CD14-positive monocyte (primary cell): ENCODE results near the gene ZNF212. TPM values are rescaled to one million over a fixed set of nuclear protein-coding genes. Genes with fewer than 3 reads are reported as not detected.
A peak's percentile ranks its signal among the peaks of the same experiment; 100 is the strongest.
"Not testable (repeated sequence)": the region's sequence is repeated elsewhere in the genome, so short reads cannot be mapped to it uniquely, and the experiment has no call there.

ENCODE experiments used
- DNase-seq, 3 donors: peaks; one replicate each; pipeline ENCODE4 v3.0.0-alpha.2; 2011 to 2022
- H2AFZ ChIP-seq: 2 replicates; pipeline ENCODE4 v1.6.0; 2012; ENCODE audit warnings: mild to moderate bottlenecking, low read depth, low read length, inconsistent platforms; ENCODE audit not compliant: insufficient read depth, poor library complexity, severe bottlenecking
- H3K27ac ChIP-seq, 2 donors: 1 replicate in 1 of 2; 2 replicates in 1 of 2; pipeline ENCODE4 v1.5.1; 2012 to 2013; ENCODE audit warnings: low read length in 2 of 2, control low read depth in 1 of 2, inconsistent platforms in 1 of 2, low read depth in 1 of 2, mild to moderate bottlenecking in 1 of 2
- H3K27me3 ChIP-seq, 2 donors: one replicate each; pipeline versions ENCODE4 v1.6.0 to v1.6.1; 2011 to 2013; ENCODE audit warnings: low read length in 2 of 2; ENCODE audit not compliant: control insufficient read depth in 2 of 2, insufficient read depth in 2 of 2
- H3K36me3 ChIP-seq, 2 donors: replicated peaks in 1 of 2; 1 replicate in 1 of 2; 2 replicates in 1 of 2; pipeline versions ENCODE4 v1.5.1 to v1.6.1; 2012 to 2013; ENCODE audit warnings: low read length in 2 of 2, control low read depth in 1 of 2, inconsistent platforms in 1 of 2, mild to moderate bottlenecking in 1 of 2; ENCODE audit not compliant: insufficient read depth in 2 of 2, control insufficient read depth in 1 of 2
- H3K4me1 ChIP-seq, 2 donors: 1 replicate in 1 of 2; 2 replicates in 1 of 2; pipeline versions ENCODE4 v1.5.1 to v1.6.1; 2012 to 2013; ENCODE audit warnings: low read length in 2 of 2, control low read depth in 1 of 2, inconsistent platforms in 1 of 2, mild to moderate bottlenecking in 1 of 2, moderate library complexity in 1 of 2; ENCODE audit not compliant: insufficient read depth in 2 of 2, control insufficient read depth in 1 of 2
- H3K4me2 ChIP-seq: replicated peaks from 2 replicates; pipeline ENCODE3; 2012; ENCODE audit warnings: low read length, moderate library complexity, mild to moderate bottlenecking; ENCODE audit not compliant: poor library complexity, severe bottlenecking; ENCODE audit errors: extremely low read depth
- H3K4me3 ChIP-seq, 3 experiments: fragments of 200-600 bp in 1 of 3; sonication (generic) in 1 of 3; replicated peaks in 1 of 3; 1 replicate in 2 of 3; 2 replicates in 1 of 3; pipeline ENCODE4 v1.5.1; 2011 to 2013; ENCODE audit warnings: low read length in 3 of 3, mild to moderate bottlenecking in 3 of 3, control low read depth in 2 of 3, low read depth in 2 of 3, inconsistent platforms in 1 of 3, moderate library complexity in 1 of 3
- H3K79me2 ChIP-seq: 2 replicates; pipeline ENCODE4 v1.6.0; 2012; ENCODE audit warnings: mild to moderate bottlenecking, control low read depth, inconsistent platforms, low read length, moderate library complexity; ENCODE audit not compliant: insufficient read depth
- H3K9ac ChIP-seq: 2 replicates; pipeline ENCODE4 v1.6.0; 2017; ENCODE audit warnings: low read length, mild to moderate bottlenecking; ENCODE audit not compliant: insufficient read depth, poor library complexity, severe bottlenecking
- H3K9me3 ChIP-seq, 2 donors: replicated peaks in 1 of 2; 1 replicate in 1 of 2; 2 replicates in 1 of 2; pipeline versions ENCODE4 v1.5.1 to v1.6.1; 2012 to 2013; ENCODE audit warnings: low read length in 2 of 2, control low read depth in 1 of 2; ENCODE audit not compliant: control insufficient read depth in 1 of 2, insufficient read depth in 1 of 2
- H4K20me1 ChIP-seq: 2 replicates; pipeline ENCODE4 v1.6.0; 2012; ENCODE audit warnings: mild to moderate bottlenecking, low read length, control low read depth, moderate library complexity; ENCODE audit not compliant: insufficient read depth
- H3K27ac Mint-ChIP-seq, 7 donors: one replicate each; pipeline ENCODE4 v1.8.0; 2020; ENCODE audit warnings: mild to moderate bottlenecking in 7 of 7, mixed read lengths in 7 of 7, moderate library complexity in 6 of 7, inconsistent platforms in 2 of 7
- H3K27me3 Mint-ChIP-seq, 3 donors: one replicate each; pipeline ENCODE4 v1.8.0; 2021 to 2022; ENCODE audit warnings: low read depth in 3 of 3, mild to moderate bottlenecking in 3 of 3, mixed read lengths in 3 of 3, moderate library complexity in 3 of 3, inconsistent platforms in 1 of 3
- H3K36me3 Mint-ChIP-seq, 2 donors: one replicate each; pipeline ENCODE4 v1.8.0; 2020; ENCODE audit warnings: mixed read lengths in 2 of 2, inconsistent platforms in 1 of 2, mild to moderate bottlenecking in 1 of 2
- H3K4me1 Mint-ChIP-seq: one replicate; pipeline ENCODE4 v1.8.0; 2020; ENCODE audit warnings: mild to moderate bottlenecking, mixed read lengths
- H3K4me3 Mint-ChIP-seq, 2 donors: one replicate each; pipeline ENCODE4 v1.8.0; 2020; ENCODE audit warnings: mild to moderate bottlenecking in 2 of 2, mixed read lengths in 2 of 2, moderate library complexity in 1 of 2
- H3K9me3 Mint-ChIP-seq, 7 donors: one replicate each; pipeline ENCODE4 v1.8.0; 2020 to 2022; ENCODE audit warnings: mixed read lengths in 7 of 7, mild to moderate bottlenecking in 6 of 7, moderate library complexity in 6 of 7, inconsistent platforms in 2 of 7
- WGBS: methylation state at CpG from one replicate; pipeline ENCODE4 v1.1.5; 2013; ENCODE audit warnings: missing lambda C conversion rate; ENCODE audit not compliant: insufficient coverage; 5-methylcytosine and 5-hydroxymethylcytosine counted together
- intact Hi-C, 2 donors: fragments of 100-400 bp; cut with micrococcal nuclease; formaldehyde crosslinking; loops; one replicate each; pipeline versions ENCODE4 v1.15.0 to v1.15.1; 2023
- polyA plus RNA-seq, 3 donors: library from polyadenylated mRNA; depleted of rRNA in 1 of 3; unstranded in 2 of 3; stranded (reverse) in 1 of 3; fragments of 300-500 nt in 2 of 3; fragments of >200 nt in 1 of 3; fragmentation: Illumina TruSeq in 2 of 3; gene quantifications; 1 replicate in 2 of 3; 2 replicates in 1 of 3; pipeline ENCODE4 v1.2.3, GENCODE V29; 2012 to 2021
- TF ChIP-seq, protein P1 (sequence below): fragments of 200-600 bp; IDR thresholded peaks from one replicate; pipeline ENCODE4 v1.8.0; 2022; ENCODE audit warnings: antibody characterized with exemption, mild to moderate bottlenecking

ZNF212 gene
- polyA plus RNA-seq, 3 donors: 1.6 to 5.9 (median 2.3) TPM

DNA sequence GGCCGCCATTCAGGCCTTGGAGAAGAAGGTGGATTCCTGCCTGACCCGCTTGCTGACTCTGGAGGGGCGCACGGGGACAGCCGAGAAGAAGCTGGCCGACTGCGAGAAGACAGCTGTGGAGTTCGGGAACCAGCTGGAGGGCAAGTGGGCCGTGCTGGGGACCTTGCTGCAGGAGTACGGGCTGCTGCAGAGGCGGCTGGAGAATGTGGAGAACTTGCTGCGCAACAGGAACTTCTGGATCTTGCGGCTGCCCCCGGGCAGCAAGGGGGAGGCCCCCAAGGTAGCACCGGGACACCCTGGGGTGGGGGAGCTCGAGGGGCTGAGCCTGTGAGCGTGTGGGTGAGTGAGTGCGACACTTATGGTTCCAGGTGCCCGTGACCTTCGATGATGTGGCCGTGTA is 27.0 kb downstream of the ZNF212 start:
- H3K4me1 Mint-ChIP-seq: peaks cover 14% of the 10 kb centered on the region
- H3K9me3 Mint-ChIP-seq: peaks cover 0 to 7% (median 2%) of the 10 kb centered on the region in 7 donors
- Histone ChIP-seq H3K4me2 (no peak overlapping the region), H3K36me3 (peaks cover 38 to 55% of the 10 kb centered on the region in 2 donors), H3K27ac (no peak overlapping the region), H4K20me1 (peaks cover 12% of the 10 kb centered on the region), H2AFZ (no peak overlapping the region), H3K4me3 (no peak overlapping the region), H3K9me3 (peaks cover 0 to 2% of the 10 kb centered on the region in 2 donors), H3K9ac (no peak overlapping the region), H3K27me3 (no peaks in the 10 kb centered on the region), H3K79me2 (no peaks in the 10 kb centered on the region), H3K4me1 (peaks cover 8 to 16% of the 10 kb centered on the region in 2 donors)
- peaks cover 44 to 47% of the 10 kb centered on the region in 2 donors for H3K36me3 Mint-ChIP-seq
- intact Hi-C loops: no loop called here
- H3K4me3 Mint-ChIP-seq: no peak overlapping the region
- 95% methylated on average over 18 of the region's 21 CpGs for WGBS
- peak overlapping the region in 1 of 7 donors; percentile 89 for H3K27ac Mint-ChIP-seq
- DNase-seq: no peak
- TF ChIP-seq, protein P1, sequence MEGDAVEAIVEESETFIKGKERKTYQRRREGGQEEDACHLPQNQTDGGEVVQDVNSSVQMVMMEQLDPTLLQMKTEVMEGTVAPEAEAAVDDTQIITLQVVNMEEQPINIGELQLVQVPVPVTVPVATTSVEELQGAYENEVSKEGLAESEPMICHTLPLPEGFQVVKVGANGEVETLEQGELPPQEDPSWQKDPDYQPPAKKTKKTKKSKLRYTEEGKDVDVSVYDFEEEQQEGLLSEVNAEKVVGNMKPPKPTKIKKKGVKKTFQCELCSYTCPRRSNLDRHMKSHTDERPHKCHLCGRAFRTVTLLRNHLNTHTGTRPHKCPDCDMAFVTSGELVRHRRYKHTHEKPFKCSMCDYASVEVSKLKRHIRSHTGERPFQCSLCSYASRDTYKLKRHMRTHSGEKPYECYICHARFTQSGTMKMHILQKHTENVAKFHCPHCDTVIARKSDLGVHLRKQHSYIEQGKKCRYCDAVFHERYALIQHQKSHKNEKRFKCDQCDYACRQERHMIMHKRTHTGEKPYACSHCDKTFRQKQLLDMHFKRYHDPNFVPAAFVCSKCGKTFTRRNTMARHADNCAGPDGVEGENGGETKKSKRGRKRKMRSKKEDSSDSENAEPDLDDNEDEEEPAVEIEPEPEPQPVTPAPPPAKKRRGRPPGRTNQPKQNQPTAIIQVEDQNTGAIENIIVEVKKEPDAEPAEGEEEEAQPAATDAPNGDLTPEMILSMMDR: no peak
- peaks cover 0 to 2% (median 0%) of the 10 kb centered on the region in 3 donors for H3K27me3 Mint-ChIP-seq

DNA sequence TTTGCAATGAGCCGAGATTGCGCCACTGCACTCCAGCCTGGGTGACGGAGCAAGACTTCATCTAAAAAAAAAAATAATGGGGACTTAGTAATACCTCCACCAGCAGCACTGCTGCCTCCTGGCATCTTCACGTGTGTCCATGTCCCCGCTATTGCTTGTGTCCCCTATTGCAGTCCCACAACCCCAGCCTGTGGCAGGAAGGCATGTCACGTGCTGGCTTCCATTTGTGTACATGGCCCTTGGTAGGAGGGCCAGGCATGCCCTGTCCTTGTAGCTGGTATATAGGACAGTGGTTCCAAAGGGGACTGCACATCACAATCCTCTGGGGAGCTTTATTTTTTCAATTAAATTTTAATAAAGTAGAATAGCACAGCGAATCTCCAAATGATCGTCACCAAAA is 28.3 kb downstream of the ZNF212 start:
- H3K9me3 ChIP-seq: no peaks in the 10 kb centered on the region
- no peak overlapping the region for H2AFZ ChIP-seq
- peaks cover 10% of the 10 kb centered on the region for H3K4me1 Mint-ChIP-seq
- no peak overlapping the region for H3K4me2 ChIP-seq
- no peaks in the 10 kb centered on the region for H3K27me3 ChIP-seq
- H3K9me3 Mint-ChIP-seq: peaks cover 0 to 4% (median 0%) of the 10 kb centered on the region in 7 donors
- no peaks in the 10 kb centered on the region for H3K79me2 ChIP-seq
- H3K4me3 ChIP-seq: no peak overlapping the region
- peaks cover 0 to 2% (median 0%) of the 10 kb centered on the region in 3 donors for H3K27me3 Mint-ChIP-seq
- H3K27ac Mint-ChIP-seq: no peak overlapping the region
- H3K4me3 Mint-ChIP-seq: no peak overlapping the region
- peaks cover 52 to 55% of the 10 kb centered on the region in 2 donors for H3K36me3 Mint-ChIP-seq
- peaks cover 47 to 66% of the 10 kb centered on the region in 2 donors for H3K36me3 ChIP-seq
- DNase-seq: no peak
- intact Hi-C loops: no loop called here
- H4K20me1 ChIP-seq: peaks cover 12% of the 10 kb centered on the region
- no peak overlapping the region for H3K9ac ChIP-seq
- 97% methylated on average over 4 of the region's 8 CpGs for WGBS
- peaks cover 2 to 3% of the 10 kb centered on the region in 2 donors for H3K4me1 ChIP-seq
- no peak overlapping the region for H3K27ac ChIP-seq
- TF ChIP-seq, protein P1: no peak

DNA sequence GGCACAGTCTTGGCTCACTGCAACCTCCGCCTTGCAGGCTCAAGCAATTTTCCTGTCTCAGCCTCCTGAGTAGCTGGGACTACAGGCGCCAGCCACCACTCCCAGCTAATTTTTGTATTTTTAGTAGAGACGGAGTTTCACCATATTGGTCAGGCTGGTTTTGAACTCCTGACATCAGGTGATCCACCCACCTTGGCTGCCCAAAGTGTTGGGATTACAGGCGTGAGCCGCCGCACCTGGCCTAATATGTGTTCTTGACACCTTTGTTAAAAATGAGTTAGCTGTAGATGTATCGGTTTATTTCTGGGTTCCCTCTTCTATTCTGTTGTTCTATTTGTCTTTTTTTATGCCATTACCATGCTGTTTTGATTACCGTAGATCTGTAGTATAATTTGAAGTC is 35.0 kb downstream of the ZNF212 start:
- H4K20me1 ChIP-seq, H3K27ac ChIP-seq, H3K79me2 ChIP-seq, H3K4me3 Mint-ChIP-seq, H3K4me2 ChIP-seq, H3K9me3 Mint-ChIP-seq, H3K4me3 ChIP-seq, H3K27me3 ChIP-seq, H3K4me1 ChIP-seq, H3K27me3 Mint-ChIP-seq, H3K9ac ChIP-seq, intact Hi-C loops, H3K9me3 ChIP-seq, H3K4me1 Mint-ChIP-seq, H2AFZ ChIP-seq, DNase-seq: not testable (repeated sequence)
- Mint-ChIP-seq H3K36me3 (peaks cover 58 to 81% of the 10 kb centered on the region in 2 donors), H3K27ac (peak overlapping the region in 1 of 7 donors; percentile 54)
- WGBS: 100% methylated on average over 5 of the region's 8 CpGs
- peaks cover 49 to 75% of the 10 kb centered on the region in 2 donors for H3K36me3 ChIP-seq
